ENCODE data around the gene MIEN1. TPM values are rescaled to one million over a fixed set of nuclear protein-coding genes. Genes with fewer than 3 reads are reported as not detected.

Gene MIEN1
- total and polyA plus RNA-seq, 2 donors (not counting 1 experiment from before 2014, with no cell fraction given): 41.1 to 63.2 TPM

GRCh38 chr17:39772987-39773934, 42.9 kb upstream of the MIEN1 start:
- Histone ChIP-seq H3K9ac (ENCODE audit: low read length) (peak overlapping the region; percentile 74), H3K4me3 (ENCODE audit: control extremely low read depth in 1 of 5, extremely low read depth in 1 of 5, insufficient read depth in 1 of 5, low read depth in 2 of 5, low read length in 4 of 5) (peak overlapping the region in 2 of 5 experiments; percentile 11 to 86), H3K79me2 (ENCODE audit: control insufficient read depth, insufficient read depth, low read length) (peaks cover 98% of the 10 kb centered on the region), H3K9me3 (ENCODE audit: control extremely low read depth in 1 of 3, control insufficient read depth in 2 of 3, insufficient read depth in 1 of 3, low read length in 2 of 3) (no peaks in the 10 kb centered on the region), H2AFZ (ENCODE audit: insufficient read depth, low read depth, low read length, poor library complexity, severe bottlenecking) (no peak overlapping the region), H3K27me3 (replicated peaks in 1 of 4; ENCODE audit: control extremely low read depth in 1 of 4, control insufficient read depth in 3 of 4, insufficient read depth in 4 of 4, low read length in 3 of 4) (no peaks in the 10 kb centered on the region), H3K27ac (ENCODE audit: low read length in 2 of 2) (peak overlapping the region; percentile 74 to 86), H4K20me1 (ENCODE audit: control insufficient read depth, insufficient read depth, low read length, poor library complexity, severe bottlenecking) (peaks cover 7% of the 10 kb centered on the region), H3K36me3 (replicated peaks in 1 of 2; ENCODE audit: control extremely low read depth in 1 of 2, control insufficient read depth in 1 of 2, extremely low read depth in 1 of 2, insufficient read depth in 2 of 2, low read length in 1 of 2) (peaks cover 2 to 63% of the 10 kb centered on the region in 2 experiments), H3K4me2 (replicated peaks; ENCODE audit: low read depth, low read length, poor library complexity, severe bottlenecking) (peak overlapping the region; percentile 77), H3K4me1 (ENCODE audit: control insufficient read depth in 2 of 2, insufficient read depth in 2 of 2, low read length in 2 of 2) (peaks cover 88 to 89% of the 10 kb centered on the region in 2 donors)
- ChIA-PET CTCF (interaction anchor here (1.0 kb wide), 1 partner anchor 15 kb away, joined by 3 read pairs; no protein-coding TSS in a partner anchor), POLR2A (interaction anchor here (0.6 kb wide), 1 partner anchor 904 kb away, joined by 3 read pairs; no protein-coding TSS in a partner anchor)
- 75% methylated on average over 2 of the region's 7 CpGs for WGBS (ENCODE audit: insufficient coverage)
- Mint-ChIP-seq H3K4me1 (peaks cover 94% of the 10 kb centered on the region), H3K4me3 (peak overlapping the region; percentile 84), H3K27me3 (no peaks in the 10 kb centered on the region), H3K27ac (peak overlapping the region; percentile 98), H3K9me3 (ENCODE audit: insufficient read depth) (no peaks in the 10 kb centered on the region)
- DNase-seq (no peak), ATAC-seq (ENCODE audit: low read depth) (no peak)
- TF ChIP-seq CTCF (IDR thresholded peaks at IDR 0.05): no peak
- TF ChIP-seq EZH2 (IDR thresholded peaks at IDR 0.05; ENCODE audit: borderline replicate concordance, insufficient read depth, low read depth, low read length, poor library complexity, severe bottlenecking): no peak
- intact Hi-C loops (cut with micrococcal nuclease): loop anchor here (5.0 kb wide), 1 partner anchor 89 kb away; the partner anchor contains the start of gene IKZF3
